K562 (cell line): ENCODE results near the gene ERVK3-1. TPM values are rescaled to one million over a fixed set of nuclear protein-coding genes. Genes with fewer than 3 reads are reported as not detected.

Source experiments
- CHD7 ChIP-seq: fragments of 200-600 bp; sonication (generic); IDR thresholded peaks from one replicate; pipeline ENCODE4 v1.6.1; 2012; ENCODE audit warnings: mild to moderate bottlenecking, low read depth, low read length, inconsistent platforms
- MLX ChIP-seq, 2 experiments: fragments of 450-650 bp in 1 of 2; sonication (generic) in 1 of 2; formaldehyde crosslinking; conservative IDR thresholded peaks; 2 replicates each; pipeline versions ENCODE4 v1.4.0 to v1.8.1; 2020 to 2022; ENCODE audit warnings: mild to moderate bottlenecking in 1 of 2, missing genetic modification reagents in 1 of 2
- RB1 ChIP-seq: fragments of 450-650 bp; IDR thresholded peaks from 2 replicates; pipeline ENCODE4 v1.6.1; 2017; ENCODE audit warnings: low read depth, mild to moderate bottlenecking
- SAFB ChIP-seq: fragments of 200-400 bp; formaldehyde crosslinking; IDR thresholded peaks from 2 replicates; pipeline ENCODE4 v1.6.1; 2017; ENCODE audit warnings: low read depth, low read length, borderline replicate concordance
- ZFPM2 ChIP-seq: fragments of 250-450 bp; sonication (Bioruptor Pico); IDR thresholded peaks from 2 replicates; pipeline ENCODE4 v1.5.1; 2022; ENCODE audit warnings: mild to moderate bottlenecking
- ZFX ChIP-seq: sonication (generic); formaldehyde crosslinking; IDR thresholded peaks from 2 replicates; pipeline ENCODE4 v1.8.0; 2022; ENCODE audit warnings: mild to moderate bottlenecking, missing genetic modification reagents, moderate library complexity
- polyA plus RNA-seq, 8 experiments: library from polyadenylated mRNA; depleted of rRNA in 4 of 8; stranded (reverse) in 5 of 8; unstranded in 3 of 8; fragments of >200 nt; fragmentation: Nextera tagmentation in 2 of 8; fragmentation: Illumina TruSeq in 1 of 8; extraction: Ambion mirVana in 2 of 8; extraction: Trizol in 1 of 8; gene quantifications; 2 replicates each; pipeline versions ENCODE4 v1.2.1 to v1.2.3, GENCODE V29; 2011 to 2014; ENCODE audit warnings: inconsistent platforms in 1 of 8, missing spikeins in 1 of 8
- total RNA-seq, 7 experiments: library from RNA; depleted of rRNA in 6 of 7; stranded (reverse); fragments of >200 nt in 6 of 7; fragmentation: Illumina TruSeq in 2 of 7; extraction: Trizol in 2 of 7; gene quantifications; 2 replicates each; pipeline versions ENCODE4 v1.2.1 to v1.2.3, GENCODE V29; 2011 to 2021; ENCODE audit warnings: low replicate concordance in 1 of 7
- TF ChIP-seq, protein P1 (sequence below): sonication (generic); formaldehyde crosslinking; IDR thresholded peaks from 2 replicates; pipeline ENCODE4 v1.9.0; 2022; ENCODE audit warnings: mild to moderate bottlenecking, missing genetic modification reagents
- TF ChIP-seq, protein P2 (sequence below): sonication (generic); formaldehyde crosslinking; IDR thresholded peaks from 2 replicates; pipeline ENCODE4 v1.8.1; 2023; ENCODE audit warnings: missing genetic modification reagents, mild to moderate bottlenecking, borderline replicate concordance

ERVK3-1 gene
- total and polyA plus RNA-seq, 9 of the 15 experiments (the other 6 are each of a cell fraction or from before 2014, with no cell fraction given): 87.6 to 299 (median 119) TPM

DNA sequence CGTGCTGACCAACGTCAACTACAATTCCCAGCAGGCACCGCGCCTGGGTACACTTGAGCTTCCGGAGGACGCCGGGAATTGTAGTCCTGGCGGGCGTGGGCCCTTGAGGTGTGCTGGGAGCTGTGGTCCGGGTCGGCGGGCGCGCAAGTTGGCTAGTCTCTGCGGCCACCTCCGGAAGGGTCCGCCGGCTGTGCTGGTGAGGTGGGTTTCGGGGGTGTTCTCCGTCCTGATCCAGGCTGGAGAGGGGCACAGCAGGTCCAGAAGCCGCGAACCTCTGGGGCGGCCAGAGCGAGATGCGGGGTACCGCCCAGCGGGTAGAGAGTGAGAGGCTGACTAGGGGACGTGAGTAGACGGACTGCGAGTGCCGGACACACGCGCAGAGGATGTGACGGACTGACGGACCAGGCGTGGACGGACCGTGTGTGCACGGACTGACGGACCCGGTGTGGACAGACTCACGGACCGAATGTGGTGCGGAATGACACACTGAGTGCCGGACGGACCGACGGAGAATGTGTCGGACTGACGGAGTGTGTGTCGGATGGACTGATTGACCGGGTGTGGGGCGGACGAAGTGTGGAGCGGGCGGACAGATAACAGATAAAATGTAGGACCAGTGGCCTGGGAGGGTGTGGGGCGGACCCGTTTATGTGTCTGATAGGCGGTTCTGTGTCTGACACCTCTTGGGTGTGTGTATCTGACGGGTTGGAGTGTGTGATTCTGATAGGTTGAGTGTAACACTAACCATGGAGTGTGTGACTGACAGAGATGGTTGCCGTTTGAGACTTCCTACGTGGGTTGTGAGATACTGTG lies 21.9 kb downstream of the ERVK3-1 start, which contains the start of gene ZSCAN22 (continued):
- TF ChIP-seq, protein P1, sequence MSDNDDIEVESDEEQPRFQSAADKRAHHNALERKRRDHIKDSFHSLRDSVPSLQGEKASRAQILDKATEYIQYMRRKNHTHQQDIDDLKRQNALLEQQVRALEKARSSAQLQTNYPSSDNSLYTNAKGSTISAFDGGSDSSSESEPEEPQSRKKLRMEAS (CRISPR knock-in tag): peak; percentile 73
- no peak for TF ChIP-seq ZFPM2 (CRISPR knock-in tag)
- TF ChIP-seq RB1: peak; percentile 75
- no peak; the same call in 1 of the 2 replicates for TF ChIP-seq SAFB
- TF ChIP-seq, protein P2, sequence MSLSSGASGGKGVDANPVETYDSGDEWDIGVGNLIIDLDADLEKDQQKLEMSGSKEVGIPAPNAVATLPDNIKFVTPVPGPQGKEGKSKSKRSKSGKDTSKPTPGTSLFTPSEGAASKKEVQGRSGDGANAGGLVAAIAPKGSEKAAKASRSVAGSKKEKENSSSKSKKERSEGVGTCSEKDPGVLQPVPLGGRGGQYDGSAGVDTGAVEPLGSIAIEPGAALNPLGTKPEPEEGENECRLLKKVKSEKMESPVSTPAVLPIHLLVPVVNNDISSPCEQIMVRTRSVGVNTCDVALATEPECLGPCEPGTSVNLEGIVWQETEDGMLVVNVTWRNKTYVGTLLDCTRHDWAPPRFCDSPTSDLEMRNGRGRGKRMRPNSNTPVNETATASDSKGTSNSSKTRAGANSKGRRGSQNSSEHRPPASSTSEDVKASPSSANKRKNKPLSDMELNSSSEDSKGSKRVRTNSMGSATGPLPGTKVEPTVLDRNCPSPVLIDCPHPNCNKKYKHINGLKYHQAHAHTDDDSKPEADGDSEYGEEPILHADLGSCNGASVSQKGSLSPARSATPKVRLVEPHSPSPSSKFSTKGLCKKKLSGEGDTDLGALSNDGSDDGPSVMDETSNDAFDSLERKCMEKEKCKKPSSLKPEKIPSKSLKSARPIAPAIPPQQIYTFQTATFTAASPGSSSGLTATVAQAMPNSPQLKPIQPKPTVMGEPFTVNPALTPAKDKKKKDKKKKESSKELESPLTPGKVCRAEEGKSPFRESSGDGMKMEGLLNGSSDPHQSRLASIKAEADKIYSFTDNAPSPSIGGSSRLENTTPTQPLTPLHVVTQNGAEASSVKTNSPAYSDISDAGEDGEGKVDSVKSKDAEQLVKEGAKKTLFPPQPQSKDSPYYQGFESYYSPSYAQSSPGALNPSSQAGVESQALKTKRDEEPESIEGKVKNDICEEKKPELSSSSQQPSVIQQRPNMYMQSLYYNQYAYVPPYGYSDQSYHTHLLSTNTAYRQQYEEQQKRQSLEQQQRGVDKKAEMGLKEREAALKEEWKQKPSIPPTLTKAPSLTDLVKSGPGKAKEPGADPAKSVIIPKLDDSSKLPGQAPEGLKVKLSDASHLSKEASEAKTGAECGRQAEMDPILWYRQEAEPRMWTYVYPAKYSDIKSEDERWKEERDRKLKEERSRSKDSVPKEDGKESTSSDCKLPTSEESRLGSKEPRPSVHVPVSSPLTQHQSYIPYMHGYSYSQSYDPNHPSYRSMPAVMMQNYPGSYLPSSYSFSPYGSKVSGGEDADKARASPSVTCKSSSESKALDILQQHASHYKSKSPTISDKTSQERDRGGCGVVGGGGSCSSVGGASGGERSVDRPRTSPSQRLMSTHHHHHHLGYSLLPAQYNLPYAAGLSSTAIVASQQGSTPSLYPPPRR (CRISPR knock-in tag): 0 out of 2 replicates have a peak, but pooled peaks have one; percentile 92
- TF ChIP-seq ZFX (CRISPR knock-in tag): peak; percentile 91
- TF ChIP-seq MLX (CRISPR knock-in tag; conservative IDR thresholded peaks at IDR 0.05): no peak
- TF ChIP-seq CHD7: no peak
